Ovary (tissue), 3 donors: ENCODE measurements around the gene LRRTM3.

Experiments used
- CTCF ChIP-seq, 3 donors: fragments of 450-650 bp in 2 of 3; fragments of 200-600 bp in 1 of 3; IDR thresholded peaks; one replicate each; pipeline versions ENCODE4 v1.5.1 to v1.8.0; 2016 to 2022; ENCODE audit warnings: antibody characterized with exemption in 3 of 3, mild to moderate bottlenecking in 1 of 3
- EP300 ChIP-seq: sonication (generic); formaldehyde crosslinking; IDR thresholded peaks from one replicate; pipeline ENCODE4 v1.6.1; 2017; ENCODE audit warnings: antibody characterized with exemption
- POLR2A ChIP-seq: fragments of 450-650 bp; IDR thresholded peaks from one replicate; pipeline ENCODE4 v1.6.1; 2017; ENCODE audit warnings: antibody characterized with exemption, mild to moderate bottlenecking, moderate library complexity
- donor health status: DM: no; HTN: no; CAD: no.

GRCh38 chr10:67015225-67015624, 89.4 kb downstream of the LRRTM3 start:
- TF ChIP-seq CTCF (IDR thresholded peaks at IDR 0.05) (no peak), POLR2A (no peak), EP300 (no peak)
